ENCODE data around the gene HIRA. TPM values are rescaled to one million over a fixed set of nuclear protein-coding genes. Genes with fewer than 3 reads are reported as not detected.

The HIRA gene
- total RNA-seq, 1 experiment from 2014 or later: 51.0 TPM

- TF ChIP-seq ZNF425 (CRISPR knock-in tag; conservative IDR thresholded peaks at IDR 0.05) (no peak), ATF3 (CRISPR knock-in tag; conservative IDR thresholded peaks at IDR 0.05) (no peak), FOXP4 (CRISPR knock-in tag; IDR thresholded peaks at IDR 0.05) (no peak), MXD4 (CRISPR knock-in tag; IDR thresholded peaks at IDR 0.05; ENCODE audit: borderline replicate concordance) (no peak), NR3C1 (CRISPR knock-in tag; conservative IDR thresholded peaks at IDR 0.05; ENCODE audit: low read depth) (no peak), STAT6 (CRISPR knock-in tag; conservative IDR thresholded peaks at IDR 0.05; ENCODE audit: low read depth) (no peak), ZNF423 (CRISPR knock-in tag; IDR thresholded peaks at IDR 0.05) (no peak), ATF1 (CRISPR knock-in tag; IDR thresholded peaks at IDR 0.05) (no peak), E2F4 (CRISPR knock-in tag; IDR thresholded peaks at IDR 0.05; ENCODE audit: borderline replicate concordance, low read depth) (no peak), FOXK1 (CRISPR knock-in tag; IDR thresholded peaks at IDR 0.05) (no peak), E2F1 (CRISPR knock-in tag; IDR thresholded peaks at IDR 0.05) (no peak), GTF2I (CRISPR knock-in tag; conservative IDR thresholded peaks at IDR 0.05) (no peak), ESRRA (CRISPR knock-in tag; IDR thresholded peaks at IDR 0.05; ENCODE audit: borderline replicate concordance) (no peak), CREM (CRISPR knock-in tag; IDR thresholded peaks at IDR 0.05) (no peak), ATF6 (CRISPR knock-in tag; IDR thresholded peaks at IDR 0.05) (no peak), MAX (CRISPR knock-in tag; IDR thresholded peaks at IDR 0.05) (no peak), SP1 (CRISPR knock-in tag; conservative IDR thresholded peaks at IDR 0.05) (no peak)
- Mint-ChIP-seq H3K27me3 (ENCODE audit: low read depth) (no peaks in the 10 kb centered on the region), H3K4me1 (0 out of 2 replicates have a peak, but pooled peaks cover 4% of the 10 kb centered on the region), H3K27ac (no peak overlapping the region), H3K4me3 (no peak overlapping the region), H3K9me3 (no peaks in the 10 kb centered on the region), H3K36me3 (peaks cover 54% of the 10 kb centered on the region)
- ChIA-PET CTCF (no interaction called here), POLR2A (interaction anchor here (0.7 kb wide), 1 partner anchor 14 kb away, joined by 3 read pairs; no protein-coding TSS in a partner anchor)
- DNase-seq (ENCODE audit: low spot score) (no peak), ATAC-seq (no peak)
Measured at GRCh38 chr22:19455585-19456370, 24.2 kb upstream of the HIRA start.
